GM10248 (cell line): Measurements from ENCODE around the gene RASA3.
A peak's percentile ranks its signal among the peaks of the same experiment; 100 is the strongest.
"Not testable (repeated sequence)": the region's sequence is repeated elsewhere in the genome, so short reads cannot be mapped to it uniquely, and the experiment has no call there.

Experiments
- CTCF ChIA-PET: fragments of 300-600 bp; sonication (Branson Sonifier 250); formaldehyde crosslinking; extraction: SDS; loops from one replicate; lab custom pipeline; 2021; ENCODE audit warnings: antibody characterized with exemption; lab: Yijun Ruan, JAX
- POLR2A ChIA-PET: fragments of 350-650 bp; sonication (Branson Sonifier 250); formaldehyde crosslinking; extraction: SDS; loops from one replicate; lab custom pipeline; 2020; ENCODE audit warnings: antibody characterized with exemption; lab: Yijun Ruan, JAX
- DNase-seq: peaks from one replicate; pipeline ENCODE4 v3.0.0; 2012; ENCODE audit errors: extremely low spot score
- CTCF ChIP-seq: IDR thresholded peaks from 2 replicates; pipeline ENCODE4 v1.5.1; 2012; ENCODE audit warnings: mild to moderate bottlenecking, low read depth; ENCODE audit errors: extremely low read depth, missing control alignments, control extremely low read depth

RASA3 gene

GRCh38 chr13:114118086-114118485, 14.3 kb downstream of the RASA3 start:
- TF ChIP-seq CTCF = no peak
- DNase-seq = no peak
- CTCF ChIA-PET = no interaction called here
- POLR2A ChIA-PET = no interaction called here

GRCh38 chr13:114117341-114117874, 15.0 kb downstream of the RASA3 start:
- DNase-seq, POLR2A ChIA-PET, CTCF ChIA-PET: not testable (repeated sequence)

- ChIA-PET CTCF (no interaction called here), POLR2A (no interaction called here)
- no peak for DNase-seq
- no peak for TF ChIP-seq CTCF
These were observed 15.7 kb downstream of the RASA3 start for GRCh38 chr13:114116734-114117133.

- DNase-seq = no peak
- CTCF ChIA-PET = no interaction called here
- TF ChIP-seq CTCF = no peak
- POLR2A ChIA-PET = no interaction called here
These were observed 16.6 kb downstream of the RASA3 start for GRCh38 chr13:114115796-114116195.

GRCh38 chr13:114115191-114115671, 17.2 kb downstream of the RASA3 start:
- no peak for TF ChIP-seq CTCF
- CTCF ChIA-PET = no interaction called here
- peak; percentile 48 for DNase-seq
- POLR2A ChIA-PET = no interaction called here

- CTCF ChIA-PET = interaction anchor here (0.7 kb wide), 1 partner anchor 23 kb away, joined by 3 read pairs; no protein-coding TSS in a partner anchor
- DNase-seq, POLR2A ChIA-PET: not testable (repeated sequence)
These were observed 17.8 kb downstream of the RASA3 start for GRCh38 chr13:114114666-114115065.

GRCh38 chr13:114114006-114114640, 18.3 kb downstream of the RASA3 start:
- no peak for DNase-seq
- no peak for TF ChIP-seq CTCF
- POLR2A ChIA-PET = no interaction called here
- CTCF ChIA-PET = interaction anchor here (0.7 kb wide), 1 partner anchor 24 kb away, joined by 3 read pairs; no protein-coding TSS in a partner anchor

- DNase-seq, CTCF ChIA-PET, POLR2A ChIA-PET: not testable (repeated sequence)
These were observed 19.0 kb downstream of the RASA3 start for GRCh38 chr13:114113395-114113794.
